Activated CD4-positive, alpha-beta T cell treated with anti-CD3 and anti-CD28 coated beads for 1 hour (primary cell): ENCODE measurements around the gene PCDHGC4.

ENCODE experiments used
- DNase-seq: peaks from one replicate; pipeline ENCODE4 v3.0.0-alpha.2; 2020

The PCDHGC4 gene

DNA sequence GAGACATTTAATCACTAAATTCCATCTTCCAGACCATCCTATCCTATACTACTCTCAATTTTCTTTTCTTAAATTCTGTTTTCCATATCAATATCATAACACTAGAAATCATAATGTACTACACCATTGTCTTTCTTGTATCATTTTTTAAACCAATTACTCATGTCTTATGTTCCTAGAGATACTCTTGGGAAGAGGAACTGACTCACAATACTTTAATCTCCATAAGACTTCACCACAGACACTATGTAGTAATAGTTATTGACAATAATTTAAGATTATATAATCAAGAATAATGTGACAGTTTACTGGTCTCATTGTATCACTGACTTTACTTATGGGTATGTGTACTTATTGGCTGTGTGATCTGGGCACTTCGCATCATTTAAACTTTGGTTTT lies 47.9 kb downstream of the PCDHGC4 start:
- no peak for DNase-seq

DNA sequence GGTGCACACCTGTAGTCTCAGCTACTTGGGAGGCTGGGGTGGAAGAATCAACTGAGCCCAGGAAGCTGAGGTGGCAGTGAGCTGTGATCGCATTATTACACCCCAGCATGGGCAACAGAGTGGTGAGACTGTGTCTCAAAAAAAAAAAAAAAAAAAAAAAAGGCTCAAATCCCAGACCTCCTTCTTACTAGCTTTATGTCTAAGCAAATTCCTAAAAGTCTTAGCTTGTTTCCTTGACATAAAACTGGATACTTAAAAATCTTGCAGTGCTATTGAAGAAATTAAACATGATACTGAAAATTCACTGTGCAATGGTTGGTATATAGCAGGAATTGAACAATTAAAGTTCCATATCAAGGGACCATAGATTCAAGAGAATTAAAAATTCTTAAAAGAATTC lies 49.1 kb downstream of the PCDHGC4 start:
- no peak for DNase-seq

- no peak for DNase-seq
Observed at GRCh38 chr5:141534492-141535213, 49.8 kb downstream of the PCDHGC4 start.
